Adrenal gland (tissue), 12 donors: ENCODE results near the gene RELT. TPM values are rescaled to one million over a fixed set of nuclear protein-coding genes. Genes with fewer than 3 reads are reported as not detected.

Experiments used
- DNase-seq, 7 donors: peaks; one replicate each; pipeline ENCODE4 v3.0.0-alpha.2; 2019 to 2020
- H3K27ac ChIP-seq, 5 donors: fragments of 200-600 bp; sonication (generic) in 4 of 5; 1 replicate in 3 of 5; 2 replicates in 2 of 5; pipeline versions ENCODE4 v1.5.1 to v1.8.0; 2016 to 2020; ENCODE audit warnings: mild to moderate bottlenecking in 1 of 5
- H3K27me3 ChIP-seq: fragments of 200-600 bp; 2 replicates; pipeline ENCODE4 v1.8.0; 2021
- H3K36me3 ChIP-seq, 2 donors: fragments of 200-600 bp; replicated peaks in 1 of 2; 1 replicate in 1 of 2; 2 replicates in 1 of 2; pipeline versions ENCODE4 v1.5.1 to v1.8.0; 2018 to 2022
- H3K4me1 ChIP-seq, 2 donors: fragments of 200-600 bp; replicated peaks in 1 of 2; 1 replicate in 1 of 2; 2 replicates in 1 of 2; pipeline versions ENCODE4 v1.5.1 to v1.8.0; 2018 to 2021
- H3K4me3 ChIP-seq, 4 donors: fragments of 200-600 bp; sonication (generic) in 3 of 4; one replicate each; pipeline ENCODE4 v1.5.1; 2016 to 2018
- H3K9me3 ChIP-seq, 3 donors: fragments of 200-600 bp; sonication (generic) in 1 of 3; replicated peaks in 1 of 3; 1 replicate in 2 of 3; 2 replicates in 1 of 3; pipeline versions ENCODE4 v1.5.1 to v1.8.0; 2016 to 2021
- POLR2A ChIP-seq, 2 donors: fragments of 450-650 bp; IDR thresholded peaks; one replicate each; pipeline ENCODE4 v1.6.1; 2017; ENCODE audit warnings: antibody characterized with exemption in 2 of 2, mild to moderate bottlenecking in 2 of 2, moderate library complexity in 1 of 2
- WGBS, 4 donors: extraction: QIAGEN DNeasy Blood & Tissue Kit in 2 of 4; methylation state at CpG; one replicate each; pipeline versions ENCODE4 v1.1.5 to v1.1.7; 2013 to 2017; 5-methylcytosine and 5-hydroxymethylcytosine counted together
- intact Hi-C, 2 donors: fragments of 100-400 bp; cut with DNase I; formaldehyde crosslinking; loops; one replicate each; pipeline versions ENCODE4 v1.14.1 to v1.15.0; 2022 to 2023
- polyA plus RNA-seq, 3 donors: library from polyadenylated mRNA; stranded (reverse); fragments of 200-250 nt in 2 of 3; fragments of 350-450 nt in 1 of 3; fragmentation: Illumina TruSeq in 1 of 3; extraction: RNeasy Lipid Tissue Mini Kit (QIAGEN cat#74804) in 1 of 3; gene quantifications; one replicate each; pipeline ENCODE4 v1.2.3, GENCODE V29; 2013 to 2014
- total RNA-seq, 9 donors: library from RNA; depleted of rRNA in 4 of 9; stranded (reverse); fragments of >200 nt in 4 of 9; fragments of 120-200 nt in 1 of 9; fragmentation: NEBNext Ultra II Directional in 1 of 9; extraction: Animal tissue kit (Norgen Biotek cat#: 25700) in 1 of 9; gene quantifications; one replicate each; pipeline versions ENCODE4 v1.1.0 to v1.2.4, GENCODE V29; 2013 to 2023
- TF ChIP-seq, protein P1 (sequence below), 6 experiments: fragments of 450-650 bp in 4 of 6; fragments of 200-600 bp in 2 of 6; sonication (generic) in 1 of 6; IDR thresholded peaks; 1 replicate in 5 of 6; 2 replicates in 1 of 6; pipeline versions ENCODE4 v1.5.1 to v1.8.0; 2016 to 2021; ENCODE audit warnings: antibody characterized with exemption in 6 of 6, mild to moderate bottlenecking in 2 of 6, moderate library complexity in 1 of 6
- donor health status: healthy with polysubstance abuse.
- donor health status: Bipolar disorder and iron deficiency.
- donor health status: DM: yes; HTN: yes; CAD: no.
- donor health status: DM: no; HTN: no; CAD: no.
- donor health status: DM: no; HTN: no; CAD: no.
- donor health status: DM: yes; HTN: yes; CAD: no.

The RELT gene
- total and polyA plus RNA-seq, 12 donors: 0.73 to 8.7 (median 5.2) TPM

- TF ChIP-seq, protein P1, sequence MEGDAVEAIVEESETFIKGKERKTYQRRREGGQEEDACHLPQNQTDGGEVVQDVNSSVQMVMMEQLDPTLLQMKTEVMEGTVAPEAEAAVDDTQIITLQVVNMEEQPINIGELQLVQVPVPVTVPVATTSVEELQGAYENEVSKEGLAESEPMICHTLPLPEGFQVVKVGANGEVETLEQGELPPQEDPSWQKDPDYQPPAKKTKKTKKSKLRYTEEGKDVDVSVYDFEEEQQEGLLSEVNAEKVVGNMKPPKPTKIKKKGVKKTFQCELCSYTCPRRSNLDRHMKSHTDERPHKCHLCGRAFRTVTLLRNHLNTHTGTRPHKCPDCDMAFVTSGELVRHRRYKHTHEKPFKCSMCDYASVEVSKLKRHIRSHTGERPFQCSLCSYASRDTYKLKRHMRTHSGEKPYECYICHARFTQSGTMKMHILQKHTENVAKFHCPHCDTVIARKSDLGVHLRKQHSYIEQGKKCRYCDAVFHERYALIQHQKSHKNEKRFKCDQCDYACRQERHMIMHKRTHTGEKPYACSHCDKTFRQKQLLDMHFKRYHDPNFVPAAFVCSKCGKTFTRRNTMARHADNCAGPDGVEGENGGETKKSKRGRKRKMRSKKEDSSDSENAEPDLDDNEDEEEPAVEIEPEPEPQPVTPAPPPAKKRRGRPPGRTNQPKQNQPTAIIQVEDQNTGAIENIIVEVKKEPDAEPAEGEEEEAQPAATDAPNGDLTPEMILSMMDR (IDR thresholded peaks at IDR 0.05): no peak
- no peak for TF ChIP-seq POLR2A (IDR thresholded peaks at IDR 0.05)
- Histone ChIP-seq H3K27me3 (no peaks in the 10 kb centered on the region), H3K9me3 (no peaks in the 10 kb centered on the region), H3K4me3 (no peak overlapping the region), H3K27ac (no peak overlapping the region), H3K4me1 (no peaks in the 10 kb centered on the region), H3K36me3 (peaks cover 0 to 70% of the 10 kb centered on the region in 2 donors)
- 79 to 93% (median 90%) methylated on average over 8 of the region's 8 CpGs for WGBS, 4 donors
- no peak for DNase-seq
- intact Hi-C loops: no loop called here
Measured at GRCh38 chr11:73360743-73361369, 15.3 kb upstream of the RELT start.

DNA sequence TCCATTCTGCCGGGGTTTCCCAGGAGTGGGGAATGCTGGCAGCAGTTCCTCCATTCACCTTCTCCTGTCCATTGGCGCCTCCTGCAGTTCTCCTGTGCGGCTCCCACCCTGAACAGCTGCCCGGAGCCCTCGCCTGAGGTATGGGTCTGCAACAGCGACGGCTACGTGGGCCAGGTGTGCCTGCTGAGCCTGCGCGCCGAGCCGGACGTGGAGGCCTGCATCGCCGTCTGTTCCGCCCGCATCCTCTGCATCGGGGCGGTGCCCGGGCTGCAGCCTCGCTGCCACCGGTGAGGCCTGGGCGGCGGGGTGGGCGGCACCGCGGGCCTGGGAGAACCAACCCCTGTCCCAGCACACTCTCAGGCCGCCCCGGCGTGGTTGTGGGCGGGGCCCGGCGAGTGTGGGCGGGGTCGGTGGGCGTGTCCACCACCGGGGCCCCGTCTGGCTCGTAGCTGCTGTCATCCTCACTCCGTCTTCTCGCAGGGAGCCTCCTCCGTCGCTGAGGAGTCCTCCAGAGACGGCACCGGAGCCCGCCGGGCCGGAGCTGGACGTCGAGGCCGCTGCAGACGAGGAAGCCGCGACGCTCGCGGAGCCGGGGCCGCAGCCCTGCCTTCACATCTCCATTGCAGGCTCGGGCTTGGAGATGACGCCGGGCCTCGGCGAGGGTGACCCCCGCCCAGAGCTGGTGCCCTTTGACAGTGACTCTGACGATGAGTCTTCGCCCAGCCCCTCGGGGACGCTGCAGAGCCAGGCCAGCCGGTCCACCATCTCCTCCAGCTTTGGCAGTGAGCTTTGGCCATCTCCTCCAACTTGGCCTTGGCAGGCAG lies 14.0 kb upstream of the RELT start:
- H3K27me3 ChIP-seq: no peaks in the 10 kb centered on the region
- H3K9me3 ChIP-seq: no peaks in the 10 kb centered on the region
- no peak overlapping the region for H3K4me3 ChIP-seq
- no peak overlapping the region for H3K27ac ChIP-seq
- intact Hi-C loops: no loop called here
- H3K4me1 ChIP-seq: peaks cover 0 to 4% of the 10 kb centered on the region in 2 donors
- TF ChIP-seq, protein P1 (IDR thresholded peaks at IDR 0.05): no peak
- TF ChIP-seq POLR2A (IDR thresholded peaks at IDR 0.05): no peak
- DNase-seq: no peak
- 72 to 80% (median 74%) methylated on average over 33 to 70 of the region's 70 CpGs for whole genome bisulfite sequencing, 4 donors
- H3K36me3 ChIP-seq: peaks cover 0 to 61% of the 10 kb centered on the region in 2 donors

DNA sequence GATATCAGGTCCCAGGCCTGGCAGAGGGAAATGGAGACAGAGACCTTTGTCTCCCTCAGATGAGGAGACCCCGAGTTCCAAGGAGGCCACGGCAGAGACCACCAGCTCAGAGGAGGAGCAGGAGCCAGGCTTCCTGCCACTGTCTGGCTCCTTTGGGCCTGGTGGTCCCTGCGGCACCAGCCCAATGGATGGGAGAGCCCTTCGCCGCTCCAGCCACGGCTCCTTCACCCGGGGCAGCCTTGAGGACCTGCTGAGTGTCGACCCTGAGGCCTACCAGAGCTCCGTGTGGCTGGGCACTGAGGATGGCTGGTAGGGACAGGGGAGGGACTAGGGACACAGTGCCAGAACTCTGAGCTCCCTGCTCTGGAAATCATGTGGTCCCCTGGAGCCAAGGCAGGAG lies 13.1 kb upstream of the RELT start:
- Histone ChIP-seq H3K36me3 (peaks cover 0 to 63% of the 10 kb centered on the region in 2 donors), H3K27me3 (no peaks in the 10 kb centered on the region), H3K4me1 (peaks cover 0 to 4% of the 10 kb centered on the region in 2 donors), H3K4me3 (no peak overlapping the region), H3K9me3 (no peaks in the 10 kb centered on the region), H3K27ac (no peak overlapping the region)
- TF ChIP-seq, protein P1 (IDR thresholded peaks at IDR 0.05): no peak
- TF ChIP-seq POLR2A (IDR thresholded peaks at IDR 0.05): no peak
- DNase-seq: no peak
- WGBS, 4 donors: 85 to 100% (median 91%) methylated on average over 2 to 9 of the region's 9 CpGs
- intact Hi-C loops: no loop called here

GRCh38 chr11:73365352-73366264 lies 10.6 kb upstream of the RELT start:
- no peak overlapping the region for H3K27ac ChIP-seq
- DNase-seq: peak in 1 of 7 donors; percentile 69
- intact Hi-C loops: no loop called here
- peaks cover 0 to 4% of the 10 kb centered on the region in 2 donors for H3K4me1 ChIP-seq
- H3K4me3 ChIP-seq: no peak overlapping the region
- 73 to 86% (median 82%) methylated on average over 9 to 24 of the region's 24 CpGs for WGBS, 4 donors
- peaks cover 0 to 55% of the 10 kb centered on the region in 2 donors for H3K36me3 ChIP-seq
- H3K27me3 ChIP-seq: no peaks in the 10 kb centered on the region
- no peaks in the 10 kb centered on the region for H3K9me3 ChIP-seq
- TF ChIP-seq, protein P1 (IDR thresholded peaks at IDR 0.05): no peak
- no peak for TF ChIP-seq POLR2A (IDR thresholded peaks at IDR 0.05)
